GM12878 (cell line): ENCODE measurements around the gene FBXW7. TPM values are rescaled to one million over a fixed set of nuclear protein-coding genes. Genes with fewer than 3 reads are reported as not detected.

ENCODE experiments used
- ATAC-seq: fragments of 200-7000 bp; cut with Tn5 transposase; 3 replicates; pipeline ENCODE4 v1.9.1; 2020; ENCODE audit warnings: mild to moderate bottlenecking, moderate library complexity
- BruUV-seq: library from RNA; stranded (reverse); fragments of 400-500 nt; replicated peaks from 2 replicates; lab custom pipeline; 2021; lab: Mats Ljungman, UMichigan
- CTCF ChIA-PET: fragments of 300-600 bp; sonication (Branson Sonifier 250); formaldehyde crosslinking; extraction: SDS; loops from one replicate; lab custom pipeline; 2021; ENCODE audit warnings: inconsistent platforms; lab: Yijun Ruan, JAX
- POLR2A ChIA-PET: fragments of 350-600 bp; formaldehyde crosslinking; extraction: SDS; loops from one replicate; lab custom pipeline; 2021; ENCODE audit warnings: inconsistent platforms; lab: Charles Lee
- RAD21 ChIA-PET: fragments of 300-600 bp; sonication (Branson Sonifier 250); formaldehyde crosslinking; loops from one replicate; lab custom pipeline; 2023; ENCODE audit warnings: antibody characterized with exemption; ENCODE audit not compliant: unreplicated experiment; lab: Charles Lee
- SMC1A ChIA-PET: fragments of 300-600 bp; sonication (Branson Sonifier 250); formaldehyde crosslinking; loops from one replicate; lab custom pipeline; 2023; ENCODE audit not compliant: unreplicated experiment, uncharacterized antibody; lab: Charles Lee
- DNase-seq: peaks from one replicate; pipeline ENCODE4 v3.0.0-alpha.2; 2011; ENCODE audit warnings: low read depth, low spot score
- FAIRE-seq: peaks from 3 replicates; lab custom pipeline; 2011; peaks lifted over from hg19 to GRCh38; lab: Jason Lieb, UNC
- H2AFZ ChIP-seq: 2 replicates; pipeline ENCODE4 v1.6.0; 2011; ENCODE audit warnings: low read depth, low read length, control low read depth; ENCODE audit not compliant: control insufficient read depth
- H3K27ac ChIP-seq: 2 replicates; pipeline ENCODE4 v1.5.1; 2011; ENCODE audit warnings: control low read depth; ENCODE audit not compliant: control insufficient read depth, insufficient read depth
- H3K27me3 ChIP-seq, 2 experiments: replicated peaks in 1 of 2; 2 replicates each; pipeline versions ENCODE4 v1.6.0 to v1.6.1; 2011; ENCODE audit warnings: low read length in 1 of 2; ENCODE audit not compliant: control insufficient read depth in 2 of 2, insufficient read depth in 2 of 2
- H3K36me3 ChIP-seq, 2 experiments: 2 replicates each; pipeline ENCODE4 v1.5.1; 2011; ENCODE audit warnings: low read length in 1 of 2; ENCODE audit not compliant: control insufficient read depth in 2 of 2, insufficient read depth in 2 of 2
- H3K4me1 ChIP-seq: 2 replicates; pipeline ENCODE4 v1.6.1; 2011; ENCODE audit warnings: mild to moderate bottlenecking, low read length, moderate library complexity, mixed read lengths; ENCODE audit not compliant: control insufficient read depth, insufficient read depth
- H3K4me2 ChIP-seq: 2 replicates; pipeline ENCODE4 v1.6.0; 2011; ENCODE audit warnings: control low read depth; ENCODE audit not compliant: control insufficient read depth, insufficient read depth
- H3K4me3 ChIP-seq: fragments of 200-600 bp; sonication (generic); 2 replicates; pipeline ENCODE4 v1.5.1; 2016
- H3K79me2 ChIP-seq: 2 replicates; pipeline ENCODE4 v1.6.0; 2011; ENCODE audit warnings: low read length; ENCODE audit not compliant: control insufficient read depth, insufficient read depth
- H3K9ac ChIP-seq: 2 replicates; pipeline ENCODE4 v1.8.0; 2011; ENCODE audit warnings: low read length, control low read depth, mixed read lengths; ENCODE audit not compliant: control insufficient read depth, insufficient read depth
- H3K9me3 ChIP-seq: replicated peaks from 3 replicates; pipeline ENCODE4 v1.5.1; 2011; ENCODE audit warnings: mild to moderate bottlenecking, low read length; ENCODE audit not compliant: control insufficient read depth, insufficient read depth
- H4K20me1 ChIP-seq: 2 replicates; pipeline ENCODE4 v1.6.0; 2011; ENCODE audit not compliant: control insufficient read depth, insufficient read depth
- EZH2 ChIP-seq: IDR thresholded peaks from 2 replicates; pipeline ENCODE4 v1.6.1; 2012; ENCODE audit warnings: low read depth, mild to moderate bottlenecking, control low read depth, inconsistent platforms, low read length, borderline replicate concordance; ENCODE audit not compliant: control insufficient read depth
- FOXK2 ChIP-seq: fragments of 450-650 bp; IDR thresholded peaks from 2 replicates; pipeline ENCODE4 v1.6.1; 2017; ENCODE audit warnings: mild to moderate bottlenecking, moderate library complexity
- JUNB ChIP-seq: IDR thresholded peaks from 2 replicates; pipeline ENCODE4 v1.6.1; 2016; ENCODE audit warnings: antibody characterized with exemption, mild to moderate bottlenecking
- MEF2A ChIP-seq: IDR thresholded peaks from 2 replicates; pipeline ENCODE4 v1.6.1; 2011; ENCODE audit warnings: low read depth, mild to moderate bottlenecking, low read length, moderate library complexity; ENCODE audit not compliant: insufficient read depth
- NFXL1 ChIP-seq: fragments of 450-650 bp; IDR thresholded peaks from 2 replicates; pipeline ENCODE4 v1.6.1; 2017; ENCODE audit warnings: antibody characterized with exemption, mild to moderate bottlenecking, borderline replicate concordance
- PML ChIP-seq: IDR thresholded peaks from 2 replicates; pipeline ENCODE4 v1.6.1; 2012; ENCODE audit warnings: low read length, inconsistent platforms
- SMAD1 ChIP-seq: fragments of 450-650 bp; IDR thresholded peaks from 2 replicates; pipeline ENCODE4 v1.6.1; 2018; ENCODE audit warnings: mild to moderate bottlenecking, low read depth; ENCODE audit not compliant: partially characterized antibody
- TAF1 ChIP-seq: IDR thresholded peaks from 2 replicates; pipeline ENCODE4 v1.6.1; 2011; ENCODE audit warnings: mild to moderate bottlenecking, low read depth, low read length, borderline replicate concordance
- WGBS: methylation state at CpG from one replicate; pipeline ENCODE4 v1.1.6; 2016; ENCODE audit warnings: low lambda C conversion rate; ENCODE audit not compliant: insufficient replicate concordance, insufficient coverage; ENCODE audit errors: missing lambda C conversion rate; 5-methylcytosine and 5-hydroxymethylcytosine counted together
- in situ Hi-C: fragments of 300-500 bp; cut with MboI; formaldehyde crosslinking; loops from 9 replicates; pipeline ENCODE4 v1.14.3; 2018; ENCODE audit warnings: mixed read lengths
- intact Hi-C: fragments of 100-400 bp; cut with micrococcal nuclease; formaldehyde crosslinking; loops from one replicate; pipeline ENCODE4 v1.14.2; 2022; ENCODE audit not compliant: unreplicated experiment
- polyA plus RNA-seq, 11 experiments: library from polyadenylated mRNA; depleted of rRNA in 4 of 11; unstranded in 6 of 11; stranded (reverse) in 5 of 11; fragments of >200 nt; fragmentation: Nextera tagmentation in 4 of 11; fragmentation: Illumina TruSeq in 1 of 11; extraction: Ambion mirVana in 4 of 11; extraction: Trizol in 1 of 11; gene quantifications; 1 replicate in 1 of 11; 2 replicates in 10 of 11; pipeline versions ENCODE4 v1.2.1 to v1.2.3, GENCODE V29; 2011 to 2016; ENCODE audit warnings: inconsistent platforms in 2 of 11, missing spikeins in 2 of 11, low read depth in 1 of 11
- total RNA-seq, 4 experiments: library from RNA; depleted of rRNA in 3 of 4; stranded (reverse); fragments of >200 nt in 3 of 4; fragmentation: Illumina TruSeq in 1 of 4; extraction: Trizol in 1 of 4; gene quantifications; 2 replicates each; pipeline versions ENCODE4 v1.2.1 to v1.2.3, GENCODE V29; 2013 to 2021
- TF ChIP-seq, protein P1 (sequence below): fragments of 450-650 bp; IDR thresholded peaks from 2 replicates; pipeline ENCODE4 v1.6.1; 2017; ENCODE audit warnings: mild to moderate bottlenecking, low read depth, inconsistent platforms; ENCODE audit not compliant: poor library complexity, severe bottlenecking
- TF ChIP-seq, protein P2 (sequence below): fragments of 450-650 bp; IDR thresholded peaks from 2 replicates; pipeline ENCODE4 v1.6.1; 2018; ENCODE audit warnings: mild to moderate bottlenecking, low read depth, moderate library complexity; ENCODE audit not compliant: partially characterized antibody

Gene FBXW7
- total and polyA plus RNA-seq, 10 of the 15 experiments (the other 5 are each of a cell fraction or from before 2014, with no cell fraction given) = 35.8 to 118 (median 47.2) TPM

DNA sequence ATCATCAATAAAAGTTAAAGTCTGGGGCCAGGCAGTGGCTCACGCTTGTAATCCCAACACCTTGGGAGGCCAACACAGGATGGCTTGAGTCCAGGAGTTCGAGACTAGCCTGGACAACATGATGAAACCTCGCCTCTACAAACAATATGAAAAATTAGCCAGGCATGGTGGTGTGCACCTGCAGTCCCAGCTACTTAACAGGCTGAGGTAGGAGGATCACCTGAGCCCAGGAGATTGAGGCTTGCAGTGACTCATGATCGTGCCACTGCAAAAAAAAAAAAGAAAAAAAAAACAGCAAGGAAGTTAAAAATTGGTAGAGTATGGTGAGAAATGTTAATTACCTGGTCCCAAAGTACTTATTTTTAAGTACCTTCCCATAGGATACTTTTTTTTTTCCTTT lies 27.5 kb downstream of the FBXW7 start:
- SMC1A ChIA-PET = interaction anchor here (0.7 to 1.7 kb wide), 4 partner anchors 17 to 132 kb away, joined by 3 to 6 read pairs (median 4); no protein-coding TSS in a partner anchor
- Histone ChIP-seq H3K4me3 (no peak overlapping the region), H4K20me1 (no peaks in the 10 kb centered on the region), H3K36me3 (peaks cover 3 to 15% of the 10 kb centered on the region in 2 experiments; a peak in 3 of 4 replicates), H3K9ac (no peak overlapping the region), H3K4me1 (peaks cover 21% of the 10 kb centered on the region), H3K4me2 (no peak overlapping the region), H2AFZ (no peak overlapping the region), H3K27me3 (no peaks in the 10 kb centered on the region), H3K9me3 (no peaks in the 10 kb centered on the region; the same call in 1 of the 3 replicates), H3K79me2 (peaks cover 95% of the 10 kb centered on the region), H3K27ac (no peak overlapping the region; the same call in 1 of the 2 replicates)
- intact Hi-C loops (no loop called here), in situ Hi-C loops (loop anchor here (5.0 kb wide), 2 partner anchors 134 to 224 kb away; no protein-coding TSS in a partner anchor)
- POLR2A ChIA-PET = interaction anchor here (0.6 kb wide), 2 partner anchors 16 to 651 kb away, joined by 4 to 8 read pairs; no protein-coding TSS in a partner anchor
- DNase-seq (no peak), FAIRE-seq (no peak), ATAC-seq (no peak)
- TF ChIP-seq SMAD1 (no peak), JUNB (peak; percentile 19; the same call in 1 of the 2 replicates)
- WGBS = 80% methylated on average over 3 of the region's 4 CpGs
- CTCF ChIA-PET = interaction anchor here (1.6 kb wide), 1 partner anchor 133 kb away, joined by 6 read pairs; no protein-coding TSS in a partner anchor
- RAD21 ChIA-PET = interaction anchor here (1.3 kb wide), 1 partner anchor 10 kb away, joined by 3 read pairs; no protein-coding TSS in a partner anchor
- no TSS peak for BruUV-seq

DNA sequence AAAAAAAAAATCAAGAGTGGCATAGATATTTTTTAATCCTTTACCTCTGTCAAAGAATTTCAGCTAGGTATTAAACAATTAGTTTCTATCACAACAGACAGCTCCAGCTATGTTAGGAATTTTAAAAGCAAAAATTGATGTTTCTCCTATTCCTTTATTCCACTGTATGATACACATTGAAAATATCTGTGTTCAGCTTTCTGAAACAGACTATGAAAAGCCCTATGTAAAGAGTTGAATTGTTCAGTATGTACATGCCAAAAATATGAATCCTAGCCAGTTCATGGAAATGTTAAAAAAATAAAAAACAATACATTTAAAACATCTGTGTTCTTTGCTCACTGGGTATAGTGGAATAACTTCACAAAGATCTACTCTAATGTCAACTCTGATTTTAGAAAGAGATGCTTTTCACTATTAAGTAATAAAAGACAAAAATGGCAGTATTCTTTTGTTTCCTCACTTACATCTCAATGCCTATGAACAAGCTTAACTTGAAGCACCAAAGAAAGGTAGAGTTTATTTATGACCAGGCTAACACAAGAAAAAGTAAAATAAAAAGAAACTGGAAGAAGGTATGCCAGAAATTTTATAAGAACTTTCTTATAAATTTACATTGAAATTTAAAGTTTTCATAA lies 32.1 kb downstream of the FBXW7 start:
- TSS peak; percentile 20 for BruUV-seq
- peaks cover 18% of the 10 kb centered on the region for H3K4me1 ChIP-seq
- ChIA-PET POLR2A (interaction anchor here (0.6 to 7.2 kb wide), 11 partner anchors 11 to 134 kb away, joined by 3 to 93 read pairs (median 5); partner anchors contain the start of gene FBXW7), SMC1A (interaction anchor here (1.2 to 12.4 kb wide), 25 partner anchors 9 to 231 kb away, joined by 3 to 555 read pairs (median 24); partner anchors contain the start of genes FBXW7 and TMEM154), CTCF (interaction anchor here (0.6 to 11.7 kb wide), 17 partner anchors 12 to 623 kb away, joined by 3 to 465 read pairs (median 4); partner anchors contain the start of genes FBXW7 and TMEM154), RAD21 (interaction anchor here (0.5 to 10.4 kb wide), 19 partner anchors 12 to 813 kb away, joined by 3 to 513 read pairs (median 29); partner anchors contain the start of genes FBXW7 and TMEM154)
- no peak overlapping the region for H3K9ac ChIP-seq
- peaks cover 88% of the 10 kb centered on the region for H3K79me2 ChIP-seq
- H3K4me2 ChIP-seq = no peak overlapping the region
- H4K20me1 ChIP-seq = no peaks in the 10 kb centered on the region
- FAIRE-seq = no peak
- DNase-seq = no peak
- no peak overlapping the region for H2AFZ ChIP-seq
- H3K36me3 ChIP-seq = peaks cover 3 to 10% of the 10 kb centered on the region in 2 experiments; a peak in 2 of 4 replicates
- H3K27me3 ChIP-seq = no peaks in the 10 kb centered on the region
- in situ Hi-C loops (no loop called here), intact Hi-C loops (loop anchor here (5.0 kb wide), 1 partner anchor 49 kb away; no protein-coding TSS in a partner anchor)
- no peak for ATAC-seq
- H3K9me3 ChIP-seq = no peaks in the 10 kb centered on the region; the same call in 2 of the 3 replicates
- no peak overlapping the region for H3K4me3 ChIP-seq
- no peak overlapping the region for H3K27ac ChIP-seq
- TF ChIP-seq NFXL1 (no peak), MEF2A (no peak), PML (no peak), FOXK2 (no peak), EZH2 (no peak), TAF1 (no peak)
- TF ChIP-seq, protein P1, sequence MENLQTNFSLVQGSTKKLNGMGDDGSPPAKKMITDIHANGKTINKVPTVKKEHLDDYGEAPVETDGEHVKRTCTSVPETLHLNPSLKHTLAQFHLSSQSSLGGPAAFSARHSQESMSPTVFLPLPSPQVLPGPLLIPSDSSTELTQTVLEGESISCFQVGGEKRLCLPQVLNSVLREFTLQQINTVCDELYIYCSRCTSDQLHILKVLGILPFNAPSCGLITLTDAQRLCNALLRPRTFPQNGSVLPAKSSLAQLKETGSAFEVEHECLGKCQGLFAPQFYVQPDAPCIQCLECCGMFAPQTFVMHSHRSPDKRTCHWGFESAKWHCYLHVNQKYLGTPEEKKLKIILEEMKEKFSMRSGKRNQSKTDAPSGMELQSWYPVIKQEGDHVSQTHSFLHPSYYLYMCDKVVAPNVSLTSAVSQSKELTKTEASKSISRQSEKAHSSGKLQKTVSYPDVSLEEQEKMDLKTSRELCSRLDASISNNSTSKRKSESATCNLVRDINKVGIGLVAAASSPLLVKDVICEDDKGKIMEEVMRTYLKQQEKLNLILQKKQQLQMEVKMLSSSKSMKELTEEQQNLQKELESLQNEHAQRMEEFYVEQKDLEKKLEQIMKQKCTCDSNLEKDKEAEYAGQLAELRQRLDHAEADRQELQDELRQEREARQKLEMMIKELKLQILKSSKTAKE = no peak
- TF ChIP-seq, protein P2, sequence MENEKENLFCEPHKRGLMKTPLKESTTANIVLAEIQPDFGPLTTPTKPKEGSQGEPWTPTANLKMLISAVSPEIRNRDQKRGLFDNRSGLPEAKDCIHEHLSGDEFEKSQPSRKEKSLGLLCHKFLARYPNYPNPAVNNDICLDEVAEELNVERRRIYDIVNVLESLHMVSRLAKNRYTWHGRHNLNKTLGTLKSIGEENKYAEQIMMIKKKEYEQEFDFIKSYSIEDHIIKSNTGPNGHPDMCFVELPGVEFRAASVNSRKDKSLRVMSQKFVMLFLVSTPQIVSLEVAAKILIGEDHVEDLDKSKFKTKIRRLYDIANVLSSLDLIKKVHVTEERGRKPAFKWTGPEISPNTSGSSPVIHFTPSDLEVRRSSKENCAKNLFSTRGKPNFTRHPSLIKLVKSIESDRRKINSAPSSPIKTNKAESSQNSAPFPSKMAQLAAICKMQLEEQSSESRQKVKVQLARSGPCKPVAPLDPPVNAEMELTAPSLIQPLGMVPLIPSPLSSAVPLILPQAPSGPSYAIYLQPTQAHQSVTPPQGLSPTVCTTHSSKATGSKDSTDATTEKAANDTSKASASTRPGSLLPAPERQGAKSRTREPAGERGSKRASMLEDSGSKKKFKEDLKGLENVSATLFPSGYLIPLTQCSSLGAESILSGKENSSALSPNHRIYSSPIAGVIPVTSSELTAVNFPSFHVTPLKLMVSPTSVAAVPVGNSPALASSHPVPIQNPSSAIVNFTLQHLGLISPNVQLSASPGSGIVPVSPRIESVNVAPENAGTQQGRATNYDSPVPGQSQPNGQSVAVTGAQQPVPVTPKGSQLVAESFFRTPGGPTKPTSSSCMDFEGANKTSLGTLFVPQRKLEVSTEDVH = no peak
